Activated CD4-positive, alpha-beta memory T cell treated with anti-CD3 and anti-CD28 coated beads for 36 hours (primary cell): ENCODE results near the gene ANKMY1. TPM values are rescaled to one million over a fixed set of nuclear protein-coding genes. Genes with fewer than 3 reads are reported as not detected.
A peak's percentile ranks its signal among the peaks of the same experiment; 100 is the strongest.

Experiments
- CTCF ChIA-PET: fragments of 350-600 bp; sonication (Branson Sonifier 250); formaldehyde crosslinking; loops from one replicate; lab custom pipeline; 2021; ENCODE audit warnings: antibody characterized with exemption, inconsistent platforms; lab: Charles Lee
- POLR2A ChIA-PET: fragments of 350-600 bp; sonication (Branson Sonifier 250); formaldehyde crosslinking; loops from one replicate; lab custom pipeline; 2021; ENCODE audit warnings: antibody characterized with exemption; lab: Charles Lee
- DNase-seq: peaks from one replicate; pipeline ENCODE4 v3.0.0-alpha.2; 2020
- H3K27ac Mint-ChIP-seq: one replicate; pipeline ENCODE4 v1.8.0; 2021; ENCODE audit warnings: mixed read lengths
- H3K27me3 Mint-ChIP-seq: one replicate; pipeline ENCODE4 v1.8.0; 2021; ENCODE audit warnings: mixed read lengths
- H3K36me3 Mint-ChIP-seq: one replicate; pipeline ENCODE4 v1.8.0; 2021; ENCODE audit warnings: mixed read lengths
- H3K4me1 Mint-ChIP-seq: one replicate; pipeline ENCODE4 v1.8.0; 2021; ENCODE audit warnings: low read depth, mixed read lengths
- H3K4me3 Mint-ChIP-seq: one replicate; pipeline ENCODE4 v1.8.0; 2021; ENCODE audit warnings: mild to moderate bottlenecking, mixed read lengths
- H3K9me3 Mint-ChIP-seq: one replicate; pipeline ENCODE4 v1.8.0; 2021; ENCODE audit warnings: mixed read lengths
- intact Hi-C: fragments of 100-400 bp; cut with micrococcal nuclease; formaldehyde crosslinking; loops from one replicate; pipeline ENCODE4 v1.15.1; 2023
- total RNA-seq, 2 experiments: library from RNA; stranded (reverse); gene quantifications; one replicate each; pipeline ENCODE4 v1.2.3, GENCODE V29; 2021

Gene ANKMY1
- total RNA-seq, 2 experiments from 2014 or later, result 18.4 to 19.1 TPM

- Mint-ChIP-seq H3K4me3 (no peak overlapping the region), H3K4me1 (peaks cover 27% of the 10 kb centered on the region), H3K9me3 (no peaks in the 10 kb centered on the region), H3K27me3 (no peaks in the 10 kb centered on the region), H3K27ac (no peak overlapping the region), H3K36me3 (peaks cover 13% of the 10 kb centered on the region)
- intact Hi-C loops, result no loop called here
- DNase-seq, result no peak
- ChIA-PET CTCF (interaction anchor here (0.6 to 1.1 kb wide), 2 partner anchors 23 to 63 kb away, joined by 3 read pairs; no protein-coding TSS in a partner anchor), POLR2A (interaction anchor here (1.3 kb wide), 1 partner anchor 10 kb away, joined by 5 read pairs; the partner anchor contains the start of gene CAPN10)
Measured at GRCh38 chr2:240576436-240577205, 18.8 kb upstream of the ANKMY1 start.

DNA sequence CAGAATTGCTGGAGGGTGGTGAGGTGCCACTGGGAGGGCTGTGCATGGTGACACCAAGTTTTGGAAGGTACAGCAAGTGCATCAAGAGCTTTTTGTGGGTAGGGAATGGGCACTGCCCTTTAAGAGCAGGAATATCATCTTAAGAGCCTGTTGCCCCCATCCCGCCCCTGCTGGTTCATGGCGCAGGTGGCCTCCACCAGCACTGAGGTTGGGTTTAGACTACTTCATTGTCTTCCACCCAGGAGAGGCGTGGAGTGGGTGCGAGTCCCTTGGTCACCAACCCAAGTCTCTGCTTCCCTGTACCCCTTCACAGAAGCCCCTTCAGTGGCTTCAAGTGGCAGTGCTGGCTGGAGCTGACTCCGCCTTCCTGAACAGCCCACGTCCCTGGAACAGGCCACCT, 18.2 kb upstream of the ANKMY1 start:
- Mint-ChIP-seq H3K9me3 (no peaks in the 10 kb centered on the region), H3K27ac (no peak overlapping the region), H3K4me3 (no peak overlapping the region), H3K27me3 (no peaks in the 10 kb centered on the region), H3K36me3 (peaks cover 11% of the 10 kb centered on the region), H3K4me1 (peaks cover 31% of the 10 kb centered on the region)
- ChIA-PET POLR2A (no interaction called here), CTCF (interaction anchor here (0.6 to 1.1 kb wide), 2 partner anchors 23 to 62 kb away, joined by 3 read pairs; no protein-coding TSS in a partner anchor)
- no peak for DNase-seq
- intact Hi-C loops, result no loop called here

- intact Hi-C loops, result no loop called here
- POLR2A ChIA-PET, result no interaction called here
- no peak overlapping the region for H3K4me3 Mint-ChIP-seq
- no peak overlapping the region for H3K27ac Mint-ChIP-seq
- peaks cover 35% of the 10 kb centered on the region for H3K4me1 Mint-ChIP-seq
- peaks cover 10% of the 10 kb centered on the region for H3K36me3 Mint-ChIP-seq
- H3K27me3 Mint-ChIP-seq, result no peaks in the 10 kb centered on the region
- DNase-seq, result no peak
- no peaks in the 10 kb centered on the region for H3K9me3 Mint-ChIP-seq
- CTCF ChIA-PET, result no interaction called here
Measured at GRCh38 chr2:240575101-240575965, 17.5 kb upstream of the ANKMY1 start.

DNA sequence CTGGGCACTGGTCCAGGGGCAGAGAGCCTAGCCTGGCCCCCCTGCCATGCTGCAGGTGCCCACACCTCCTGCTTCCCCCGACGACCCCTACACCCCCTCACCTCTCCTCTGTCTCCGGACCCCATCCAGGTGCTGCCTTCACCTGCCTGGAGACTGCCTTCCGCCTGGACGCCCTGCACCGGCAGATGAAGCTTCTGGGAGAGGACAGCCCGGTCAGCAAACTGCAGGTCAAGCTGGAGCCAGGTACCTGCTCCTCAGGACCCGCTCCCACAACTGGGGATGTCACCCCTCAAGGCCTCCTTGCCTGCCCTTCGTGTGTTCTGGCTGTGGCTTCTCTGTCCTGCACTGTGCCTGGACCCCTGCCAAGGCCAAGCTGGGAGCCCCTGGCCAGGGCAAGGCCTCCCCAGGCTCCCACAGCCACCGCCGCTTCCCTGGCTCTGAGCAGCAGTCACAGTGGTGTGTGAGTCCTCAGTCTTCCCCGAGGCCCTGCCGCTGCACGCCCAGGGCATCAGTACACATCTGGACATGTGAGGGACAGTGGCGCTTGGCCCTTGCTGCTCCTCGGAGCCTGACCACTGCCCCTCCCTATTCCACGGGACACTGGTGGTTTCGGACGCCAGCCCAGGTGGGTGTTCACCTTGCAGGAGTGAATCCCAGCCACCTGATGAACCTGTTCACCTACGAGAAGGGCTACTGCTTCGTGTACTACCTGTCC, 16.8 kb upstream of the ANKMY1 start:
- Mint-ChIP-seq H3K9me3 (no peaks in the 10 kb centered on the region), H3K36me3 (peaks cover 2% of the 10 kb centered on the region), H3K4me1 (peaks cover 34% of the 10 kb centered on the region), H3K27ac (no peak overlapping the region), H3K4me3 (no peak overlapping the region), H3K27me3 (no peaks in the 10 kb centered on the region)
- no peak for DNase-seq
- intact Hi-C loops, result no loop called here
- CTCF ChIA-PET, result no interaction called here
- POLR2A ChIA-PET, result no interaction called here

GRCh38 chr2:240573516-240574385, 16.0 kb upstream of the ANKMY1 start:
- peaks cover 29% of the 10 kb centered on the region for H3K4me1 Mint-ChIP-seq
- DNase-seq, result no peak
- CTCF ChIA-PET, result no interaction called here
- no peak overlapping the region for H3K27ac Mint-ChIP-seq
- H3K4me3 Mint-ChIP-seq, result no peak overlapping the region
- no peaks in the 10 kb centered on the region for H3K27me3 Mint-ChIP-seq
- H3K9me3 Mint-ChIP-seq, result no peaks in the 10 kb centered on the region
- POLR2A ChIA-PET, result interaction anchor here (0.8 to 1.2 kb wide), 2 partner anchors 11 to 13 kb away, joined by 3 read pairs; no protein-coding TSS in a partner anchor
- H3K36me3 Mint-ChIP-seq, result peaks cover 2% of the 10 kb centered on the region
- intact Hi-C loops, result no loop called here

DNA sequence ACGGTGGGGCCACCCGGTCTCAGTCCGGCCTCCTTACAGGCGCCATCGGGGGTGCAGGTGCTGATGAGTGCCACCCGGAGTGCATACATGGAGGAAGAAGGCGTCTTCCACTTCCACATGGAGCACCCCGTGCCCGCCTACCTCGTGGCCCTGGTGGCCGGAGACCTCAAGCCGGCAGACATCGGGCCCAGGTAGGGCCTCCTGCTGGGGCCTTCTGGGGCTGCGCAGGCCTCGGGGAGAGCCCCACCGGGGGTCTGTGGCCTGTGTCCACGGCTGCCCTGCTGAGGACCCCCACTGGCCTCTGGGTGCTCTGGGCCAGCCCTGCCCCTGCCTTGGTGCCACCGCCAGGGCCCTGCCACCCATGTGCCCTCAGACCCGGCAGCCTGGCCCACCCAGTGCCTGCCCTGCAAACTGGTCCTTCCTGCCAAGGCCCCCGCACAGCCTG, 15.3 kb upstream of the ANKMY1 start:
- no peaks in the 10 kb centered on the region for H3K9me3 Mint-ChIP-seq
- H3K36me3 Mint-ChIP-seq, result peaks cover 2% of the 10 kb centered on the region
- H3K27me3 Mint-ChIP-seq, result no peaks in the 10 kb centered on the region
- ChIA-PET POLR2A (interaction anchor here (1.2 kb wide), 1 partner anchor 12 kb away, joined by 3 read pairs; no protein-coding TSS in a partner anchor), CTCF (no interaction called here)
- no peak for DNase-seq
- no peak overlapping the region for H3K27ac Mint-ChIP-seq
- intact Hi-C loops, result no loop called here
- no peak overlapping the region for H3K4me3 Mint-ChIP-seq
- H3K4me1 Mint-ChIP-seq, result peaks cover 26% of the 10 kb centered on the region

GRCh38 chr2:240572141-240573031, 14.6 kb upstream of the ANKMY1 start:
- DNase-seq, result no peak
- peaks cover 2% of the 10 kb centered on the region for H3K36me3 Mint-ChIP-seq
- H3K4me1 Mint-ChIP-seq, result peaks cover 26% of the 10 kb centered on the region
- H3K27me3 Mint-ChIP-seq, result no peaks in the 10 kb centered on the region
- intact Hi-C loops, result no loop called here
- no peak overlapping the region for H3K27ac Mint-ChIP-seq
- H3K4me3 Mint-ChIP-seq, result no peak overlapping the region
- H3K9me3 Mint-ChIP-seq, result no peaks in the 10 kb centered on the region
- CTCF ChIA-PET, result no interaction called here
- POLR2A ChIA-PET, result interaction anchor here (0.6 kb wide), 1 partner anchor 9 kb away, joined by 3 read pairs; no protein-coding TSS in a partner anchor

- Mint-ChIP-seq H3K9me3 (no peaks in the 10 kb centered on the region), H3K27me3 (no peaks in the 10 kb centered on the region), H3K4me1 (peaks cover 29% of the 10 kb centered on the region), H3K36me3 (no peaks in the 10 kb centered on the region), H3K27ac (peak overlapping the region; percentile 28), H3K4me3 (no peak overlapping the region)
- intact Hi-C loops, result no loop called here
- ChIA-PET POLR2A (interaction anchor here (1.2 kb wide), 1 partner anchor 11 kb away, joined by 4 read pairs; no protein-coding TSS in a partner anchor), CTCF (interaction anchor here (1.0 kb wide), 1 partner anchor 8 kb away, joined by 3 read pairs; no protein-coding TSS in a partner anchor)
- DNase-seq, result no peak
Measured at GRCh38 chr2:240571314-240571973, 13.7 kb upstream of the ANKMY1 start.

DNA sequence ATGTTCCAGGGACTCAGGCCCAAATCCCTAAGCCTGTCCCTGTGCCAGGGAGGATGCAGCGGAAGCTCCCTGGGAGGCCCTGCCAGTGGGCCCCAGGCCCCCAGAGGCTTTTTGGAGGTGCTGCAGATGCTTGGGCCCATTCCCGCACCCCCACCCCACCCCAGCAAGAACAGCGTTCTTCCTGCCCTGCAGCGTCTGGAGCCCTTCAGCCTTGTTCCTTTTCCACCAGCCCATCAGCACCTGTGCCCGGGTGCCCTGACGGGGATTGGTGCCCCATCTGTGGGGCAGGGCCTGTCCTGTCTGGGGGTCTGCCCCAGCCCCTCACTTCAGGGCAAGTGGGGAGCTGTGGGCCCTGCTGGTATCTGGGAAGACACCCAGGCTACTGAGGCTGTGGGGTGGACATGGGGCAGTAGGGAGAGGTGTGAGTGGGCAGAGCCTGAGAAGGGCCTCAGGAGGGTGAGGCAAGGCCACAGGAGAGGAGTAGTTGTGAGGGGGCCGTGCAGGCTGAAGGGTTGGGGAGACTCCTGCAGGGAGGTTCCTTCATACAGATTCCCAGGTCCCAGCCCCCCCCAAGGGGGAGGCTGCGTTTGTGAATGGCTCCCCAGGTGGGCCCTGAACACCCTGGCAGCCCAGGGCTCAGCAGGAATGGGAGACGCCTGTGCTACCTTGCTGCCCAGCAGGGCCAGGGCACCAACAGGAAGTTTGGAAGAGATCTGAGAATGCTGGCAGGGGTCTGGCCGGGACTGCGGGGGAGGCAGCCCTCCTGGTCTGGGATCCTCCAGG, 12.9 kb upstream of the ANKMY1 start:
- peaks cover 29% of the 10 kb centered on the region for H3K4me1 Mint-ChIP-seq
- intact Hi-C loops, result no loop called here
- ChIA-PET POLR2A (interaction anchor here (1.2 to 2.6 kb wide), 2 partner anchors 10 to 16 kb away, joined by 4 to 15 read pairs; partner anchors contain the start of gene CAPN10), CTCF (interaction anchor here (1.0 to 2.1 kb wide), 2 partner anchors 9 kb away, joined by 3 to 17 read pairs; no protein-coding TSS in a partner anchor)
- DNase-seq, result no peak
- H3K36me3 Mint-ChIP-seq, result no peaks in the 10 kb centered on the region
- no peaks in the 10 kb centered on the region for H3K9me3 Mint-ChIP-seq
- peak overlapping the region; percentile 28 for H3K27ac Mint-ChIP-seq
- H3K4me3 Mint-ChIP-seq, result peak overlapping the region; percentile 3
- no peaks in the 10 kb centered on the region for H3K27me3 Mint-ChIP-seq
